ENCODE data around the gene SRPK2.

Gene SRPK2

GRCh38 chr7:105213611-105214010, 175.1 kb downstream of the SRPK2 start:
- intact Hi-C loops (cut with DNase I) = no loop called here

GRCh38 chr7:105212212-105212611, 176.5 kb downstream of the SRPK2 start:
- no peak for DNase-seq
- intact Hi-C loops (cut with DNase I) = no loop called here

More at GRCh38 chr7:105213611-105214010, 175.1 kb downstream of the SRPK2 start:
- DNase-seq = no peak

GRCh38 chr7:105210721-105211205, 178.0 kb downstream of the SRPK2 start:
- intact Hi-C loops (cut with DNase I) = no loop called here
- peak in 10 of 42 donors; percentile 28 to 55 (median 38) for DNase-seq

- intact Hi-C loops (cut with DNase I) = no loop called here
- DNase-seq = peak in 1 of 42 donors; percentile 41
These were observed 178.9 kb downstream of the SRPK2 start for GRCh38 chr7:105209870-105210269.

GRCh38 chr7:105209433-105209832, 179.3 kb downstream of the SRPK2 start:
- no peak for DNase-seq
- intact Hi-C loops (cut with DNase I) = no loop called here

- intact Hi-C loops (cut with DNase I) = no loop called here
- DNase-seq = no peak
These were observed 181.7 kb downstream of the SRPK2 start for GRCh38 chr7:105206985-105207384.

GRCh38 chr7:105205592-105206237, 183.0 kb downstream of the SRPK2 start:
- intact Hi-C loops (cut with DNase I) = no loop called here
- DNase-seq = peak in 12 of 42 donors; percentile 15 to 78 (median 51)

- intact Hi-C loops (cut with DNase I) = no loop called here
- no peak for DNase-seq
These were observed 183.8 kb downstream of the SRPK2 start for GRCh38 chr7:105204953-105205352.

- intact Hi-C loops (cut with DNase I) = no loop called here
- DNase-seq = no peak
These were observed 184.2 kb downstream of the SRPK2 start for GRCh38 chr7:105204520-105204919.

GRCh38 chr7:105202616-105203015, 186.1 kb downstream of the SRPK2 start:
- DNase-seq = peak in 2 of 42 donors; percentile 37 to 63
- intact Hi-C loops (cut with DNase I) = no loop called here

- DNase-seq = no peak
- intact Hi-C loops (cut with DNase I) = loop anchor here (10.0 kb wide), 1 partner anchor 65 kb away; no protein-coding TSS in a partner anchor
These were observed 189.3 kb downstream of the SRPK2 start for GRCh38 chr7:105199386-105199785.

GRCh38 chr7:105198223-105198622, 190.5 kb downstream of the SRPK2 start:
- no peak for DNase-seq

GRCh38 chr7:105196473-105196872, 192.2 kb downstream of the SRPK2 start:
- DNase-seq = no peak
- intact Hi-C loops (cut with DNase I) = loop anchor here (10.0 kb wide), 1 partner anchor 68 kb away; no protein-coding TSS in a partner anchor

More at GRCh38 chr7:105198223-105198622, 190.5 kb downstream of the SRPK2 start:
- intact Hi-C loops (cut with DNase I) = loop anchor here (10.0 kb wide), 1 partner anchor 67 kb away; no protein-coding TSS in a partner anchor

- no peak for DNase-seq
- intact Hi-C loops (cut with DNase I) = loop anchor here (10.0 kb wide), 1 partner anchor 69 kb away; no protein-coding TSS in a partner anchor
These were observed 192.8 kb downstream of the SRPK2 start for GRCh38 chr7:105195891-105196290.

GRCh38 chr7:105194959-105195358, 193.8 kb downstream of the SRPK2 start:
- DNase-seq = peak in 11 of 42 donors; percentile 24 to 60 (median 29)
- intact Hi-C loops (cut with DNase I) = loop anchor here (10.0 kb wide), 1 partner anchor 70 kb away; no protein-coding TSS in a partner anchor

- intact Hi-C loops (cut with DNase I) = loop anchor here (10.0 kb wide), 1 partner anchor 73 kb away; no protein-coding TSS in a partner anchor
- DNase-seq = no peak
These were observed 197.4 kb downstream of the SRPK2 start for GRCh38 chr7:105191331-105191730.

GRCh38 chr7:105189859-105190492, 198.7 kb downstream of the SRPK2 start:
- DNase-seq = peak in 6 of 42 donors; percentile 13 to 60 (median 31)
- intact Hi-C loops (cut with DNase I) = loop anchor here (10.0 kb wide), 1 partner anchor 75 kb away; no protein-coding TSS in a partner anchor

- DNase-seq = no peak
- intact Hi-C loops (cut with DNase I) = no loop called here
These were observed 200.5 kb downstream of the SRPK2 start for GRCh38 chr7:105188201-105188600.

- intact Hi-C loops (cut with DNase I) = no loop called here
- DNase-seq = peak in 7 of 42 donors; percentile 16 to 68 (median 36)
These were observed 201.2 kb downstream of the SRPK2 start for GRCh38 chr7:105187302-105188169.

All from head of caudate nucleus (tissue), 42 donors.